GM11168 (cell line): Measurements from ENCODE around the gene SBNO2.

Source experiments
- in situ Hi-C: fragments of 300-500 bp; cut with MboI; formaldehyde crosslinking; loops from one replicate; pipeline ENCODE4 v1.12.0; 2022; ENCODE audit warnings: low sequenced_read_pairs; ENCODE audit not compliant: unreplicated experiment

Gene SBNO2

GRCh38 chr19:1206864-1207450 is 32.9 kb upstream of the SBNO2 start:
- in situ Hi-C loops: no loop called here

- in situ Hi-C loops: no loop called here
Measured at GRCh38 chr19:1206150-1206863, 32.2 kb upstream of the SBNO2 start.

DNA sequence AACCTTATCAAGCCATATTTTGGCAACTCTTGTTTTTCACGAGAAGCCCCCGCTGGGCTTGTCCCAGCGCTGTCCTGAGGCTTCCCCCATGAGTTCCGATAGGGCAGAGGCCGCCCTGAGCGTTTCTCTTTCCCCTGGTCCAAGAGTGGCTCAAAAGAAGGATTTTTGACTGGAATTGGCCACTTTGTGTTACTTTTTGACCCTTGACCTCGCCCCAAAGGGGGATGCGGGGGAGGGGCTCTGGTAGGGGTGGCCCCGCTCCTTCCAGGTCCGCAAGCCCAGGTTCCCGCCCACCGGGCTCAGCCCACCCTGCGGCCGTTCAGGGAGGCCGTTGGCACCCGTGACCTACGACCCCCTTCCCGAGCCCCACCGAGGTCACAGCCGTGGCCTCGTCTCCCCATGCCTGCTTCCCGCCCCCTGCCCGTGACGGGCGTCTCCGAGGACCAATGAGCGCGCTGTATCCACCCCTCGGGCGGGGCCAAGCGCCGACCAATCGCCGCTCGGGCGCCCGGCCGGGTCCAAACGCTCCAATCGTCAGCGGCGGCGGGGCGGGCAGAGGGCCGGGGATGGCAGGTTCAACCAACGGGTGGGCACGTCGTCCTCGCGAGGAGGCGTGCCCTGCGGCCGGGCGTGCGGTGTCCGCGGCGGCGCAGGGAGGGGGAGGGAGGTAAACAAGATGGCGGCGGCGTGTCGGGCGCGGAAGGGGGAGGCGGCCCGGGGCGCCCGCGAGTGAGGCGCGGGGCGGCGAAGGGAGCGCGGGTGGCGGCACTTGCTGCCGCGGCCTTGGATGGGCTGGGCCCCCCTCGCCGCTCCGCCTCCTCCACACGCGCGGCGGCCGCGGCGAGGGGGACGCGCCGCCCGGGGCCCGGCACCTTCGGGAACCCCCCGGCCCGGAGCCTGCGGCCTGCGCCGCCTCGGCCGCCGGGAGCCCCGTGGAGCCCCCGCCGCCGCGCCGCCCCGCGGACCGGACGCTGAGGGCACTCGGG is 31.3 kb upstream of the SBNO2 start, which contains the start of gene STK11:
STK11 (plus strand) TSS at position 665 of the 986 bp plus-strand sequence. CDS start 1,136 bp downstream, outside the sequence.
- in situ Hi-C loops: no loop called here

- in situ Hi-C loops: loop anchor here (5.0 kb wide), 1 partner anchor 83 kb away; no protein-coding TSS in a partner anchor
Measured at GRCh38 chr19:1200614-1201013, 26.5 kb upstream of the SBNO2 start.

DNA sequence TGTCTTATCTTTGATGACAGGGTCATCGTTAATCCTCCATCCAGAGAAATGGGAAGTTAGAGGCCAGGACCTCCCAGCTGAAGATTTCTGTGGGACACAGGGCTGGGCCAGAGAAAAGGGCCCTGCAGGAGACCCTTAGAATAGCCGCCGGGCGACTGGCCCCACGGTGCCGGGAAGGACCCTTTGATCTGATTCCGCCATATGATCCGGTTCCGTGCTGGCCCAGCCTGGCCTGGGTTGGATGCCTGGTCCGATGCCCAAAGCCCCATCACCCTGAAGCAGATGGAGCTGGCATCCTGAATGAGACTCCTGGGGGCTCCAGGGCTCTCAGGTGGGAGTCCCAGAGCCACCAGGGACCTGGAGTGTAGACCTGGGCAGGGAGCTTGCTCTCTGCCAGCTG is 25.5 kb upstream of the SBNO2 start:
- in situ Hi-C loops: no loop called here

GRCh38 chr19:1189419-1189818 is 15.4 kb upstream of the SBNO2 start:
- in situ Hi-C loops: loop anchor here (10.0 kb wide), 1 partner anchor 75 kb away; no protein-coding TSS in a partner anchor

GRCh38 chr19:1183543-1184172 is 9.6 kb upstream of the SBNO2 start:
- in situ Hi-C loops: loop anchor here (10.0 kb wide), 1 partner anchor 69 kb away; no protein-coding TSS in a partner anchor

DNA sequence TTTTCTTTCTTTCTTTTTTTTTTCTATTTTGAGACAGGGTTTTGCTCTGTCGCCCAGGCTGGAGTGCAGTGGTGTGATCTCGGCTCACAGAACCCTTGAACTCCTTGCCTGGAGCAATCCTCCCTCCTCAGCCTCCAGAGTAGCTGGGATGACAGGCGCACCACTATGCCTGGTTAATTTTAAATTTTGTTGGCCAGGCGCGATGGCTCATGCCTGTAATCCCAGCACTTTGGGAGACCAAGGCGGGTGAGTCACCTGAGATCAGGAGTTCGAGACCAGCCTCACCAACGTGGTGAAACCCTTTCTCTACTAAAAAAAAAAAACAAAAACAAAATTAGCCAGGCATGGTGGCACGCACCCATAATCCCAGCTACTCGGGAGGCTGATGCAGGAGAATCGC is 8.7 kb upstream of the SBNO2 start:
- in situ Hi-C loops: loop anchor here (10.0 kb wide), 1 partner anchor 68 kb away; no protein-coding TSS in a partner anchor

- in situ Hi-C loops: loop anchor here (10.0 kb wide), 1 partner anchor 67 kb away; no protein-coding TSS in a partner anchor
Measured at GRCh38 chr19:1182068-1182467, 8.0 kb upstream of the SBNO2 start.

GRCh38 chr19:1181606-1182005 is 7.5 kb upstream of the SBNO2 start:
- in situ Hi-C loops: loop anchor here (10.0 kb wide), 1 partner anchor 67 kb away; no protein-coding TSS in a partner anchor

DNA sequence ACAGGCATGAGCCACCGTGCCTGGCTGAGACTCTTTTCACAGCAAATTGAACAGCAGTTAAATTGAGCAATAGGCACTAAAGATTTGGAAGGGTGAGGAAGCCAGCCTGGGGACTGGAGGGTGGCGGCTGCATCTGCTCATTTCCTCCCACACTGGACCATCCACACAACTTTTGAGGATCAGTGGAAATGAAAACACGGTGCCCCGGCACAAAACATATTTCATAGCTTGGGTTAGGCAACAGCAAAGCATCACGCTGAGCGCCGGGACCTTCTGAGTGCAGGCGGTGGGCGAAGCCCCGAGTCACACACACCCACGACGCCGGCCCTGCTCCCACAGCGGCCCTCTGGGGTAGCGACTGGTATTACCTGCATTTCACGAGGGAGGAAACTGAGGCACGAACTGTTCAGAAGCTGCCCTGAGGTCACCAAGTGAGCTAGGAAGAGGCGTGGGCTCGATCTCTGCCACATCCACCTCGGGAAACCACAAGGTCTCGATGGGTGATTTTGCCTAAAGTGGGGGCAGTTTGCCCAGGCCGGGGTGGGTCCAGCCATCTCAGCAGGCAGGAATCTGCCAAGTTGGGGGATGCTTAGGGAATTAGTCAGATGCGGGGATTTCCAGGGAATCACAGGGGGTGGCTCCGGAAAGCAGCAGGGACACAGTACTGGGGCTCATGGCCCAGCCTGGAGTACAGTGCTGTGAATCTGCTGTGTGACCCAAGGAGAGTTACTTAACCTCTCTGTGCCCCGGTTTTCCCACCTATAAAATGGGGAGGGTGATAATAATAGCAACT is 3.5 kb upstream of the SBNO2 start:
- in situ Hi-C loops: no loop called here

DNA sequence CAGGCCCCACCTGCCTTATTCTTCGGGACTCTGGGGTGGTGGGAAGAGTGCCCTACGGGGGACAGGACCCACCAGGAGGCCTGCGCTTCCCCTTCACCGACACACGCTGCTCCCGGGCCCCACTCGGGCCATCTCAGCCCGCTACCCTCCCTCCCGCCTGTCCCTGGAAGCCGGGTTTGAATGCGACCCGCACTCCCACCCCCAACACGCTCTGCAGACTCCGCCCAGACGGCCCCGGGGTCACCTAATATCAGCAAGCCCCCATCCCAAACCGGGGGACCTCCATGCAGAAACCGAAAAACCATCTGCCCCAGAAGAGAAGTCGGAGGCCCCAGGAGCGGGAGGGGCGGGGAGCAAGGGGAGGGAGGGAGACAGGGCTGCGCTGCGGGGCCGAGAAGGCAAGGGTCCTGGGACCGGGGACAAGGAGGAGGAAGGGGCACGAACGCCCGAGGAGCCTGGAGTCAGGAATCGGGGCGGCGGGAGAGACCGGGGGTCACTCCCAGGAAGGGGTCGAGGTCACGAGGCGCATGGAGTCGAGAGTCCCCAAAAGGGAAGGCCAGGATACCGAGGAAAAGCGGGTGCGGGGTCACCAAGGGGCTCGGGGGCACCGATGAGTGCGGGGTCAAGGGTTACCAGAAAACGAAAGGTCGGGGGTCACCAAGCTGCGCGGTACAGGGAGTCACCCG is 766 bp downstream of the SBNO2 start:
- in situ Hi-C loops: no loop called here

DNA sequence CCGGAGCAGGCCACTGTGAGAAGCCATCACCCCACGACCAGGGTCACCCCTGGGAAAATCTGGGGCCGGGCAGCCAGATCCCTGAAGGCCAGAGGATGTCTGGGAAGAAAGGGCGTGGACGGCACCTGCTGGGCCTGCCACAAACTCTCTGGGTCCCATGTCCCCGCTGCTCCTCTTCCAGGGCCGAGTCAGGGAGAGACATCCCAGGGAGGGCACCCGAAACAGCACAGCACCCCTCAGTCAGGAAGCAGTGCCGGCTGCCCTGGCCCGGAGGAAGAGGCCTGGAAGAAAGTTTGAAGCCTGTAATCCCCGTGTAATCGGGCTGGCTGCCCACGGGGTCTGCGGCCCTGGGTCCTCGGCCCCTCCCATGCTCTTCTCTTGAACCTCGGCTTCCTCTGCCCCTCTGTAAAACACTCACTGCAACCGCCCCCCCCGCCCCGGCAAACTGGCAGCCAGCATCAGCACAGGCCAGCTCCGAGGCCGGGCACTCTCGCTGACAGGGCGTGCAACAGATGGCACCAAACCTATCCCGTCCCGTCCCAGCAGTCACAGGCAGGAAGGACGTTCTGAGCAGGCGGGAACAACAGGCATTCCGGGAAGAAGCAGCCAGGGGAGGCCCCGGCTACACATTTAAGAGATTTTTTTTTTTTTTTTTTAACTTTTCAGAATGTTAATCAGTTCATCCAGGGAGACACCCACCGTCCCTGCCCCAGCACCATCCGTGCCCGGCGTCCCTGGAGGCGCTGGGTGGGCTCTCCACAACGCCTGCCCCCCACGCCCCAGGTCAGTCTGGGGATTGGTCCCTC is 1.5 kb downstream of the SBNO2 start:
- in situ Hi-C loops: no loop called here

DNA sequence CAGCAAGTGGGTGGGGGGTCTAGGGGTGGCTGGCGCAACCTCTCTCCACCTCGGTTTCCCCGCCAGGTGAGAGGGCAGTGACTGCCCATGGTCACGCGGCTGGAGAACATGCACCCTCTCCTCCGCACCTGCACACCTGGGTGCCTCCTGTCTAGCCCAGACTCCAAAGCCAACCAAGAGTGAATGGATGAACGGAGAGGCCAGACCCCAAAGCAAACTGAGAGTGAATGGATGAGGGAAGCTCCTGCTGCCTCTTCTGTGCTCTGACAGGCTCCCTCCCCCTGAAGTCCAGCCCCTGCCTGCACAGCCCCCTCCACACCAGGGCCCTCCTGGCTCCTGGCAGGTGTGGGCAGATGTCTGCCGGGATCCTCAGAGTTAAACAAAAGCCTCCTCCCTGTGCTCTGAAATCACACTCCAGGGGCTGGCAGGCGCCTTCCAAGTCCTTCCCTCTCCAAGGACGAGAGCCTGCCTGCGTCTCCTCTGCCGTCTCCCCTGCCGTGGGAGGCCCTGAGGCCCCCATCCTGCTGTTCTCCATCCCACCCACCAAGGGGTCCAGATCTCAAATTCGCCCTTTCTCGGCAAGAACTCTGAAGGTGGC is 2.2 kb downstream of the SBNO2 start:
- in situ Hi-C loops: no loop called here

DNA sequence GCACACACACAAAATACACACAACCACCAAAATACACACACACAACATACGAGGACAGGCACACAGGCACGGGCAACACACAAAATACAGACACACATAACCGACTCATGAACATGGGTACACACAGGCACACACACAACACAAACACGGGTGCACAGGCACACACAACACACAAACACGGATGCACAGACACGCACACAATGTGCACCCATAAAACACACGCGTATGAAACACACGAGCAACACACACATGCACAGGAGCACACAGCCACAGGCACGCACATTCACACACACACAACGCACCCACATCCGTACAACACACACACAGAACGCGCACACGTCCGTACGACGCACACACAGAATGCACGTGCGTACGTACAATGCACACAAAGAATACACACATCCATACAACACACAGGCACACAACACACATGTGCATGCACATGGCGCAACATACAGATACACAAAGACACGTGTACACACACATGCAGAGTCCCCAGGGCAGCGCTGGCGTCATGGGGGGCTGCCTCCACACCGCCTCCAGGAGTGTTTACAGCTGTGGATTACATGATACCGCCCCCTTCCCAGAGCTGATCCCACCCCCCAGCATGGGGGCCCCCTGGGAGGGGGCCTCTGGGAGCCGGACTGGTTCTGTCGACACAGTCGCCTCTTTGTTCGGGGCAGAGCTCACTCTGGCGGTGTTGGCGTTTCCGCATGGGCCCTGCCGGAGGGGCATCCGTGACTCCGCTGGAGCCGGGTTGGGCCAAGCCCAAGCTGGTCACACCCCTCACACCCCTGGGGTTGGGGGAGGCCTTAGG is 2.9 kb downstream of the SBNO2 start:
- in situ Hi-C loops: no loop called here
